B cell (primary cell): Measurements from ENCODE around the gene OR6K3.
"Not testable (repeated sequence)": the region's sequence is repeated elsewhere in the genome, so short reads cannot be mapped to it uniquely, and the experiment has no call there.

Experiments
- CTCF ChIP-seq: fragments of 200-600 bp; IDR thresholded peaks from one replicate; pipeline ENCODE4 v1.8.0; 2022; ENCODE audit warnings: antibody characterized with exemption, mild to moderate bottlenecking
- EZH2 ChIP-seq: IDR thresholded peaks from 2 replicates; pipeline ENCODE4 v1.6.1; 2012; ENCODE audit warnings: borderline replicate concordance, low read depth, mild to moderate bottlenecking, moderate library complexity, low read length; ENCODE audit not compliant: insufficient read depth, poor library complexity, severe bottlenecking

DNA sequence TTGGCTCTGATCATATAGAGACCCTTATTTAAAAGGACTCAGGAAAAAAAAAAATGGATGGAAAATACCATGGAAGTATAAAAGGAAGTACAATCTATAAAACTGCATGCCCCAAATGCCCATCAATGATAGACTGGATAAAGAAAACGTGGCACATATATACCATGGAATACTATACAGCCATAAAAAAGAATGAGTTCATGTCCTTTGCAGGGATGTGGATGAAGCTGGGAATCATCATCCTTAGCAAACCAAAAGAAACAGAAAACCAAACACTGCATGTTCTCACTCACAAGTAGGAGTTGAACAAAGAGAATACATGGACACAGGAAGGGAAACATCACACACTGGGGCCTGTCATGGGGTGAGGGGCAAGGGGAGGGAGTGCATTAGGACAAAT, 29.4 kb downstream of the OR6K3 start:
- not testable (repeated sequence) for TF ChIP-seq EZH2, CTCF
